Measurements from ENCODE around the gene NBAS.

GRCh38 chr2:15260835-15261234 is 300.3 kb downstream of the NBAS start:
- no peak for TF ChIP-seq CTCF (IDR thresholded peaks at IDR 0.05)
- TF ChIP-seq POLR2A (IDR thresholded peaks at IDR 0.05): no peak
